ENCODE data around the gene B4GALT5. TPM values are rescaled to one million over a fixed set of nuclear protein-coding genes. Genes with fewer than 3 reads are reported as not detected.

Gene B4GALT5
- total RNA-seq, 2 donors from 2014 or later = 9.3 to 12.2 TPM

DNA sequence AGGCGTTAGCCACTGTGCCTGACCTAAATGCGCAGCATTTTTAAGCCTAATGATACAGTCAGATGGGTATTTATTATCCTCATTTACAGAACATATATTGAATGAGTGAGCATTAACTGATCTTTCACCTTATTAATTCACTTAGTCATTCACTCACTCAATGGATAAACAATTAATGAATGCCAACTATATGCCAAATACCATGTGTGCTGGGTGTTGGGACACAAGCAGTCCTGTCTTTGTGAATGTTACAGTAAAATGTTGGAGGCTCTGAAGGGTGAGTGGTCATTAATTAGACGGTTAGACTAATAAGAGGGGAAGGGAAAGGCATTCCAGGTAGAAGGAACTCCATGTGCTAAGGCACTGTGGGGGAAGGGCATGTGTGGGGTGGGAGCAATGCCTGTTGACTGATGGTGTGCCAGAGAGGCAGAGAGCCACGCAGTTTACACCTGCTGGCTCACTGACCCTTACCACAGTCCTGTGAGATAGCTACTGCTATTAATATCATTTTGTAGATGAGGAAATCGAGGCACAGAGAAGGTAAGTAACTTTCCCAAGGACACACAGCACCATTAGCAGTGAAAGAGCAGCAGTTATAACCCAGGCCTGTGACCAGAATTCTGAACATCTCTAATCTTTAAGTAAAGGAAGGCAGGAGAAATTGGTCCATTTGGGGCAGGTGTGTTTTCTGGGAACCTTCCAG, 38.7 kb upstream of the B4GALT5 start:
- 53 to 61% methylated on average over 5 of the region's 5 CpGs for WGBS, 2 donors
- ATAC-seq = no peak
- Histone ChIP-seq H3K27me3 (no peaks in the 10 kb centered on the region), H3K27ac (no peak overlapping the region), H3K9me3 (no peaks in the 10 kb centered on the region), H3K4me1 (peaks cover 8% of the 10 kb centered on the region), H3K36me3 (replicated peaks in 1 of 2; ENCODE audit: insufficient read depth in 1 of 2, low read depth in 2 of 2) (no peaks in the 10 kb centered on the region), H3K4me3 (no peak overlapping the region)
- TF ChIP-seq, protein P1, sequence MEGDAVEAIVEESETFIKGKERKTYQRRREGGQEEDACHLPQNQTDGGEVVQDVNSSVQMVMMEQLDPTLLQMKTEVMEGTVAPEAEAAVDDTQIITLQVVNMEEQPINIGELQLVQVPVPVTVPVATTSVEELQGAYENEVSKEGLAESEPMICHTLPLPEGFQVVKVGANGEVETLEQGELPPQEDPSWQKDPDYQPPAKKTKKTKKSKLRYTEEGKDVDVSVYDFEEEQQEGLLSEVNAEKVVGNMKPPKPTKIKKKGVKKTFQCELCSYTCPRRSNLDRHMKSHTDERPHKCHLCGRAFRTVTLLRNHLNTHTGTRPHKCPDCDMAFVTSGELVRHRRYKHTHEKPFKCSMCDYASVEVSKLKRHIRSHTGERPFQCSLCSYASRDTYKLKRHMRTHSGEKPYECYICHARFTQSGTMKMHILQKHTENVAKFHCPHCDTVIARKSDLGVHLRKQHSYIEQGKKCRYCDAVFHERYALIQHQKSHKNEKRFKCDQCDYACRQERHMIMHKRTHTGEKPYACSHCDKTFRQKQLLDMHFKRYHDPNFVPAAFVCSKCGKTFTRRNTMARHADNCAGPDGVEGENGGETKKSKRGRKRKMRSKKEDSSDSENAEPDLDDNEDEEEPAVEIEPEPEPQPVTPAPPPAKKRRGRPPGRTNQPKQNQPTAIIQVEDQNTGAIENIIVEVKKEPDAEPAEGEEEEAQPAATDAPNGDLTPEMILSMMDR (IDR thresholded peaks at IDR 0.05) = no peak
- TF ChIP-seq POLR2A (IDR thresholded peaks at IDR 0.05) = no peak
- DNase-seq = no peak
- intact Hi-C loops (cut with DNase I) = no loop called here

DNA sequence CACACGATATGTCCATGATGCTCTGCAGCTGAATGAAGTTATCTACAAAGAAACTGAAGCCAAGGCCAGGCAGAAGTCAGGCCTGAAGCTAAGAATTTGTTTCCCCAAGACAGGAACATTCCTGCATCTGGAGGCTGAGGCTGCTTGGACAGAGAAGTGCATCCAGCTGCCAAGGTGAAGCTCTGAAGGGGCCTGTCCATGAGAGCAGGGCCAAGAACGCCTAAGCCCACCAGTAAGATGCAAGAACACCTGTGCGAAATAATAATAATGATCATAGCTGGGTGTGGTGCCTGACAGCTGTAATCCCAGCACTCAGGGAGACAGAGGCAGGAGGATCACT, 37.7 kb upstream of the B4GALT5 start:
- Histone ChIP-seq H3K4me3 (no peak overlapping the region), H3K4me1 (peaks cover 8% of the 10 kb centered on the region), H3K36me3 (replicated peaks in 1 of 2; ENCODE audit: insufficient read depth in 1 of 2, low read depth in 2 of 2) (no peaks in the 10 kb centered on the region), H3K27ac (no peak overlapping the region), H3K9me3 (no peaks in the 10 kb centered on the region), H3K27me3 (no peaks in the 10 kb centered on the region)
- intact Hi-C loops (cut with DNase I) = no loop called here
- TF ChIP-seq POLR2A (IDR thresholded peaks at IDR 0.05) = no peak
- TF ChIP-seq, protein P1 (IDR thresholded peaks at IDR 0.05) = no peak
- WGBS, 2 donors = 74 to 85% methylated on average over 3 of the region's 3 CpGs
- ATAC-seq (no peak), DNase-seq (no peak)

DNA sequence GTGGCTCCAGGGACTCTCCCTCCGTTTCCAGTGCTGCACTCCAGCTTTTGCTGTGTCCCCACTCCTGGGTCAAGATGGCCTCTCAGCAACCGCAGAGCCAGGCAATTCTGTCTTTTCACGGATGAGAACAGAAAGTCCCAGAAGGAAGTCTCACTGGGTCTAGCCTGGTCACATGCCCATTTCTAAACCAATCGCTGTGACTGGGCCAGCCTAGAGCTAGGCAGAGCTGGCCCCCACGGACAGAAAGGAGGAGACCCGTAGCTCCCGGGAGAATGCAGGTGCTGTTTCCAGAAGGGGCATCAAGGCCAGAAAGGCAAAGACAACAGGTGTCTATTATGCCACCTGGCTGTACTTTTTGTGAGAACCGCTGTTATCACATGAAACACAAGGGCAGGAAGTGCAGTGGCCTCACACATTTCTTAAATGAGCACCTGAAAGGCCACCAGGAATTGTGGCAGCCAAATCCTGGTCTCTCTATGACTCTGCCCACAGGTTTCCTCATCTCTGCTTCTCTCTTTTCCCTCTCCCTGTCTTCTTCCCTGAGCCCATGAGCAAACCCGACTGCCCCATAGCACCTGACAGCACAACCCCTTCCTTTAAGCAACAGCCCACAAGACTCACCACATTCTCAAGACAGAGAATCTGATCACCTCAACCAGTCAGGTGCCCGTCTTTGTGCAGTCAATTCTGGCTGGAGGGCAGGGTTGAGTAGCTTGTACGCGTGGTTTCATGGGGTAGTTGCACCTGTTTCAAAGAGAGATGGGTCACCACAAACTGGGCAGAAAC, 37.1 kb upstream of the B4GALT5 start:
- H3K9me3 ChIP-seq = no peaks in the 10 kb centered on the region

DNA sequence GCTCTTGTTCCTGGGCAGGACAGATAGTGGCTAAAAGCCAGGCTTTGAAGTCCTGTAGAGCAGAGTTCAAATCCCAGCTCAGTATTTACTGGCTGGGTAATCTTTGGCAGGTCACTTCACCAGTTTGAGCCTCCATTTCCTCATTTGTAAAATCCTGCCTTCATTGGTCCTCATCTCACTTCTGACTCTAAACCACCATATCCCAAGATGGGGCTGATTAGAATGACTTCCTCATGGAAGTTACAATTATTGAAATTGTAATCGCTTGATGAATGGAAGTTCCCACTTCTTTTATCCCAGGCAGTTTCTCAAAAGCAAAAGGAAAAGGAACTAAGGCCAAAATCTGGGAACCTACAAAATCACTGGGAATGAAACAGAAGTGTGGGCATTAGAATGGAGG, 35.9 kb upstream of the B4GALT5 start:
- Histone ChIP-seq H3K9me3 (no peaks in the 10 kb centered on the region), H3K36me3 (replicated peaks in 1 of 2; ENCODE audit: insufficient read depth in 1 of 2, low read depth in 2 of 2) (no peaks in the 10 kb centered on the region), H3K27ac (no peak overlapping the region), H3K4me1 (peaks cover 8% of the 10 kb centered on the region), H3K4me3 (no peak overlapping the region), H3K27me3 (no peaks in the 10 kb centered on the region)
- no peak for TF ChIP-seq POLR2A (IDR thresholded peaks at IDR 0.05)
- TF ChIP-seq, protein P1 (IDR thresholded peaks at IDR 0.05) = no peak
- ATAC-seq = no peak
- intact Hi-C loops (cut with DNase I) = no loop called here
- DNase-seq = no peak
- 78 to 93% methylated on average over 1 of the region's 1 CpG for WGBS, 2 donors

More for the DNA sequence above, 37.1 kb upstream of the B4GALT5 start:
- intact Hi-C loops (cut with DNase I) = no loop called here
- Histone ChIP-seq H3K4me1 (peaks cover 8% of the 10 kb centered on the region), H3K4me3 (no peak overlapping the region), H3K27ac (no peak overlapping the region), H3K36me3 (replicated peaks in 1 of 2; ENCODE audit: insufficient read depth in 1 of 2, low read depth in 2 of 2) (no peaks in the 10 kb centered on the region), H3K27me3 (no peaks in the 10 kb centered on the region)
- TF ChIP-seq, protein P1 (IDR thresholded peaks at IDR 0.05) = no peak
- no peak for TF ChIP-seq POLR2A (IDR thresholded peaks at IDR 0.05)
- DNase-seq (peak in 2 of 4 donors; percentile 7 to 21), ATAC-seq (no peak)
- WGBS, 2 donors = 66 to 72% methylated on average over 9 to 12 of the region's 12 CpGs

All from body of pancreas (tissue), 4 donors.